Progenitor cell of endocrine pancreas (in vitro differentiated cells): ENCODE data around the gene MYL6. TPM values are rescaled to one million over a fixed set of nuclear protein-coding genes. Genes with fewer than 3 reads are reported as not detected.

Source experiments
- DNase-seq: peaks from one replicate; pipeline ENCODE4 v3.0.0; 2021; ENCODE audit warnings: low spot score; ENCODE audit not compliant: unreplicated experiment
- H3K27ac Mint-ChIP-seq: 2 replicates; pipeline ENCODE4 v1.8.0; 2021; ENCODE audit warnings: mild to moderate bottlenecking, moderate library complexity, mixed read lengths
- H3K27me3 Mint-ChIP-seq: 2 replicates; pipeline ENCODE4 v1.8.0; 2021; ENCODE audit warnings: mixed read lengths
- H3K36me3 Mint-ChIP-seq: 2 replicates; pipeline ENCODE4 v1.8.0; 2022; ENCODE audit warnings: mixed read lengths; ENCODE audit not compliant: insufficient read depth
- H3K4me1 Mint-ChIP-seq: 2 replicates; pipeline ENCODE4 v1.8.0; 2021; ENCODE audit warnings: low read depth, mixed read lengths
- H3K4me3 Mint-ChIP-seq: 2 replicates; pipeline ENCODE4 v1.8.0; 2021; ENCODE audit warnings: low read depth, mild to moderate bottlenecking, moderate library complexity, mixed read lengths
- H3K9me3 Mint-ChIP-seq: 2 replicates; pipeline ENCODE4 v1.8.0; 2021; ENCODE audit warnings: low read depth, mixed read lengths
- CTCF ChIP-seq: fragments of 200-600 bp; sonication (generic); IDR thresholded peaks from one replicate; pipeline ENCODE4 v1.5.0; 2021; ENCODE audit warnings: antibody characterized with exemption, mild to moderate bottlenecking; ENCODE audit not compliant: unreplicated experiment
- total RNA-seq: library from RNA; stranded (reverse); gene quantifications from 2 replicates; pipeline ENCODE4 v1.2.1, GENCODE V29; 2021

Gene MYL6
- total RNA-seq, 1 donor from 2014 or later: 1,155 TPM

- Mint-ChIP-seq H3K9me3 (no peaks in the 10 kb centered on the region), H3K27ac (no peak overlapping the region), H3K4me1 (peaks cover 2% of the 10 kb centered on the region), H3K27me3 (no peaks in the 10 kb centered on the region), H3K36me3 (peaks cover 26% of the 10 kb centered on the region), H3K4me3 (no peak overlapping the region)
- DNase-seq: no peak
- TF ChIP-seq CTCF: no peak
Measured at GRCh38 chr12:56143870-56144269, 14.3 kb upstream of the MYL6 start.

DNA sequence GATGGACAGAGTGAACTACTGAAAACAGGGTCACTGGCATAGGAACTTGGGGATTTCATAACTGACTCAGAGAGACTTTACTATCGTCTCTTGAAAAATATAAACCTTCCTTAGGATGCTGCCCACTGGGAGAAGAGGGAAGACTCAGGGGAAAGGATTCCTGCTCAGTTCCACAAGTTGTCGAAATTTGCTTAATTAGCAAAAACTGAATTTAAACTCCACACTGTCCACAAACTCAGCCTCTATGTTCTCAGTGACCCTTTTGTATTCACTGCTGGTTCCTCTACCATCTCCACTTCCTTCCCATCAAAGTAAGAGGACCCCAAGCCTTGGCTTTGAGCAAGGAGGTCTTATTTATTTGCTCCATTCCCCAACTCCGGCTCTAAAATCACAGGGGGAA lies 12.9 kb upstream of the MYL6 start:
- H3K4me1 Mint-ChIP-seq: peaks cover 2% of the 10 kb centered on the region
- TF ChIP-seq CTCF: no peak
- peaks cover 22% of the 10 kb centered on the region for H3K36me3 Mint-ChIP-seq
- no peak overlapping the region for H3K27ac Mint-ChIP-seq
- H3K4me3 Mint-ChIP-seq: no peak overlapping the region
- no peaks in the 10 kb centered on the region for H3K9me3 Mint-ChIP-seq
- no peak for DNase-seq
- H3K27me3 Mint-ChIP-seq: no peaks in the 10 kb centered on the region

DNA sequence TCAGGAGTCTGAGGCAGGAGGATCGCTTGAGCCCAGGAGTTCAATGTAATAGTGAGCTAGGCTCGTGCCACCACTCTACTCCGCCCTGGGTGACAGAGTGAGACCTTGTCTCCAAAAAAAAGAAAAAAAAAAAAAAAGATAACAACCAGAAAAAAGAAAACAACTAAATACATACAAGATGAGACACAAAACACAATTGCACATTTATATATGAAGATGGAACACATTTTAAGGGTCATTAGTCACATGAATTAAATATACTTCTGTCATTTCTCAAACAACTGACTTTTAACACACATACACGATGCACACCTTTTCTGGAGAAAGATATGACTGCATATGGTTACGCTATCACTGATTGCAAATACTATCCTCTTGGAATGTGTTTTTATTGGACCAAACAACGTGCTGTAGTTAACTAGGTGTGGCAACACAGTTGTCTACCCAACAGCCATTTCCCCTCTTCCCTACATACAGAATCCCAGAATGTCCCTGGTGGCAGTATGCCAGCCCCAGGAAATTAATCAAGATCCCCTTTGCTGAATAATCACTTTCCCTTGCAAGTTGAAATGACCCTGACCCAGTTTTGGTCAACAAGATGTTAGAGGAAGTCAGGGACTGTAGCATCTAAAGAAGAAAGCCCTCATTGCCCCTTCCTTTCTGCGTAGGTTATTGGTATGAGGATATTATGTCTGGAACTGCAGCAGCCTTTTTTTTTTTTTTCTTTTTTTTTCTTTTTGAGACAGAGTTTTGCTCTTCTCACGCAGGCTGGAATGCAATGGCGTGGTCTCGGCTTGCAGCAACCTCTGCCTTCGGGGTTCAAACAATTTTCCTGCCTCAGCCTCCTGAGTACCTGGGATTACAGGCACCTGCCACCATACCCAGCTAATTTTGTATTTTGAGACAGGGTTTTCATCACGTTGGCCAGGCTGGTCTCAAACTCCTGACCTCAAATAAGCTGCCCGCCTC lies 11.4 kb upstream of the MYL6 start:
- no peaks in the 10 kb centered on the region for H3K27me3 Mint-ChIP-seq
- peaks cover 8% of the 10 kb centered on the region for H3K4me1 Mint-ChIP-seq
- no peak for TF ChIP-seq CTCF
- no peaks in the 10 kb centered on the region for H3K9me3 Mint-ChIP-seq
- H3K4me3 Mint-ChIP-seq: no peak overlapping the region
- H3K36me3 Mint-ChIP-seq: peaks cover 11% of the 10 kb centered on the region
- no peak for DNase-seq
- peak overlapping the region; percentile 4 for H3K27ac Mint-ChIP-seq

- TF ChIP-seq CTCF: no peak
- DNase-seq: no peak
- Mint-ChIP-seq H3K4me3 (peak overlapping the region; percentile 94), H3K4me1 (peaks cover 17% of the 10 kb centered on the region), H3K27ac (no peak overlapping the region), H3K27me3 (no peaks in the 10 kb centered on the region), H3K9me3 (no peaks in the 10 kb centered on the region), H3K36me3 (peaks cover 8% of the 10 kb centered on the region)
Measured at GRCh38 chr12:56150563-56150962, 7.6 kb upstream of the MYL6 start.

DNA sequence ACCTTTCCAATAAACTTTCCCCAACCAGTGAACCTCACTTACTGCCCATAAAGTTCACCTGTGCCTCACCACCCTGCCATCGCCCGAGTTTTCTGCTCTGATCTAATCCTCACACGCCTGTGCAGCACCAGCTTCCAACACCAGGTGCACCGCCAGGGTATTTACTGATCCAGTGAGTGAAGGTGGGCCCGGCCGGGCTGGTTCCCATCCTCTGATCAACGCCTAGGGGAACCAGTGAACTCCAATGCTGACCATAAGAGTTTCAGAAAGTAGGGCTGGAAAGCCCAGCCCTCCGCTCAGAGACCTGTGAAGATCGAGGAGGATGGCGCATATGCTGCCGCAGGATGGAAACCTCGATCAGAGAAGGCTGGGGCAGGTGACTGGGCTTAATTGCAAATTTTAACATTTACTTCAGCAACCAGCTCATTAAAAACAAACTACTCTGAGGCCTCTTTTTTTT lies 6.5 kb upstream of the MYL6 start:
- peaks cover 10% of the 10 kb centered on the region for H3K36me3 Mint-ChIP-seq
- H3K27me3 Mint-ChIP-seq: no peaks in the 10 kb centered on the region
- no peak for DNase-seq
- peak overlapping the region; percentile 97 for H3K27ac Mint-ChIP-seq
- H3K4me3 Mint-ChIP-seq: peak overlapping the region; percentile 94
- peak; percentile 70 for TF ChIP-seq CTCF
- H3K9me3 Mint-ChIP-seq: no peaks in the 10 kb centered on the region
- H3K4me1 Mint-ChIP-seq: peaks cover 16% of the 10 kb centered on the region
